K562 (cell line): ENCODE results near the gene ELF5. TPM values are rescaled to one million over a fixed set of nuclear protein-coding genes. Genes with fewer than 3 reads are reported as not detected.

Source experiments
- IRF1 ChIP-seq: sonication (generic); formaldehyde crosslinking; IDR thresholded peaks from 2 replicates; pipeline ENCODE4 v1.8.0; 2022; ENCODE audit warnings: missing genetic modification reagents, mild to moderate bottlenecking, borderline replicate concordance
- ZFP30 ChIP-seq: fragments of 250-450 bp; sonication (Bioruptor Pico); IDR thresholded peaks from 2 replicates; pipeline ENCODE4 v1.8.0; 2022; ENCODE audit warnings: moderate library complexity, mild to moderate bottlenecking, inconsistent platforms, borderline replicate concordance
- polyA plus RNA-seq, 8 experiments: library from polyadenylated mRNA; depleted of rRNA in 4 of 8; stranded (reverse) in 5 of 8; unstranded in 3 of 8; fragments of >200 nt; fragmentation: Nextera tagmentation in 2 of 8; fragmentation: Illumina TruSeq in 1 of 8; extraction: Ambion mirVana in 2 of 8; extraction: Trizol in 1 of 8; gene quantifications; 2 replicates each; pipeline versions ENCODE4 v1.2.1 to v1.2.3, GENCODE V29; 2011 to 2014; ENCODE audit warnings: inconsistent platforms in 1 of 8, missing spikeins in 1 of 8
- total RNA-seq, 7 experiments: library from RNA; depleted of rRNA in 6 of 7; stranded (reverse); fragments of >200 nt in 6 of 7; fragmentation: Illumina TruSeq in 2 of 7; extraction: Trizol in 2 of 7; gene quantifications; 2 replicates each; pipeline versions ENCODE4 v1.2.1 to v1.2.3, GENCODE V29; 2011 to 2021; ENCODE audit warnings: low replicate concordance in 1 of 7
- TF ChIP-seq, protein P1 (sequence below): fragments of 450-650 bp; IDR thresholded peaks from 2 replicates; pipeline ENCODE4 v1.6.1; 2016; ENCODE audit warnings: mild to moderate bottlenecking, moderate library complexity
- TF ChIP-seq, protein P2 (sequence below), 2 experiments: fragments of 450-650 bp; IDR thresholded peaks; 2 replicates each; pipeline ENCODE4 v1.6.1; 2016; ENCODE audit warnings: mild to moderate bottlenecking in 2 of 2, borderline replicate concordance in 1 of 2, low read depth in 1 of 2, moderate library complexity in 1 of 2

Gene ELF5
- total and polyA plus RNA-seq, 9 of the 15 experiments (the other 6 are each of a cell fraction or from before 2014, with no cell fraction given) = not detected

DNA sequence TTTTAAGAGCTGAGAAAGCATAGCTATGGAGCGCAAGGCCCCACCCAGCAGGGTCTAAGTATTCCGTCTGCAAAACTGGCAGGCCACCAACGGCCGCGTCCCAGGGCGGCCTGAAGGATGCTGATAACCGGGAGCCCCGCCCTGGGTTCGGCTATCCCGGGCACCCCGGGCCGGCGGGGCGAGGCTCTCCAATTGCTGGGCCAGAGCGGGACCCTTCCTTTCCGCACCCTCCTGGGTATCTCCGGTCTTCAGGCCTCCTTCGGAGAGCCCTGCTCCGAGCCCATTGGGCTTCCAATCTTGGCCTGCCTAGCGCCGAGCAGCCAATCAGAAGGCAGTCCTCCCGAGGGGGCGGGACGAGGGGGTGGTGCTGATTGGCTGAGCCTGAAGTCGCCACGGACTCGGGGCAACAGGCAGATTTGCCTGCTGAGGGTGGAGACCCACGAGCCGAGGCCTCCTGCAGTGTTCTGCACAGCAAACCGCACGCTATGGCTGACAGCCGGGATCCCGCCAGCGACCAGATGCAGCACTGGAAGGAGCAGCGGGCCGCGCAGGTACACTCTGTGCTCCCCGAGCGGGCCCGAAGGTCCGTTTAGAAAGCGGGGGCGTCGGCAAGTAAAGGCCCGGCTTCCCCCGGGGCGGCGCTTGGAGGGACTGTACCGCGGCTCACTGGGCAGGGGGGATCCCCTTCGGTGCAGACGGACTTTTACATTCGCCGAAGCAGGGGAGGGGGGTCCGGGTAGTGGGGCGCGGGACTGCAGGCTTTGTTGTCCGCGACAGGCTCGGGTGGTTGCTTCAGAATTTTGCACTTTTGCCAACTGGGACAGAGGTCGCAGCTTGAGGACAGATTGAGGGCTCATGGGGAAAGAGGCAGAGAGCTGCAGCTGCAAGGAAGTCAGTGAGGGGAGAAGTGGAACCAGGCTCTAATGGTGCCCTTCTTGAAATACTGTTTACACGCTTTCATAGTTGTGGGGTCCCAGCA is 74.8 kb downstream of the ELF5 start, which contains the start of gene CAT (continued):
- TF ChIP-seq, protein P1, sequence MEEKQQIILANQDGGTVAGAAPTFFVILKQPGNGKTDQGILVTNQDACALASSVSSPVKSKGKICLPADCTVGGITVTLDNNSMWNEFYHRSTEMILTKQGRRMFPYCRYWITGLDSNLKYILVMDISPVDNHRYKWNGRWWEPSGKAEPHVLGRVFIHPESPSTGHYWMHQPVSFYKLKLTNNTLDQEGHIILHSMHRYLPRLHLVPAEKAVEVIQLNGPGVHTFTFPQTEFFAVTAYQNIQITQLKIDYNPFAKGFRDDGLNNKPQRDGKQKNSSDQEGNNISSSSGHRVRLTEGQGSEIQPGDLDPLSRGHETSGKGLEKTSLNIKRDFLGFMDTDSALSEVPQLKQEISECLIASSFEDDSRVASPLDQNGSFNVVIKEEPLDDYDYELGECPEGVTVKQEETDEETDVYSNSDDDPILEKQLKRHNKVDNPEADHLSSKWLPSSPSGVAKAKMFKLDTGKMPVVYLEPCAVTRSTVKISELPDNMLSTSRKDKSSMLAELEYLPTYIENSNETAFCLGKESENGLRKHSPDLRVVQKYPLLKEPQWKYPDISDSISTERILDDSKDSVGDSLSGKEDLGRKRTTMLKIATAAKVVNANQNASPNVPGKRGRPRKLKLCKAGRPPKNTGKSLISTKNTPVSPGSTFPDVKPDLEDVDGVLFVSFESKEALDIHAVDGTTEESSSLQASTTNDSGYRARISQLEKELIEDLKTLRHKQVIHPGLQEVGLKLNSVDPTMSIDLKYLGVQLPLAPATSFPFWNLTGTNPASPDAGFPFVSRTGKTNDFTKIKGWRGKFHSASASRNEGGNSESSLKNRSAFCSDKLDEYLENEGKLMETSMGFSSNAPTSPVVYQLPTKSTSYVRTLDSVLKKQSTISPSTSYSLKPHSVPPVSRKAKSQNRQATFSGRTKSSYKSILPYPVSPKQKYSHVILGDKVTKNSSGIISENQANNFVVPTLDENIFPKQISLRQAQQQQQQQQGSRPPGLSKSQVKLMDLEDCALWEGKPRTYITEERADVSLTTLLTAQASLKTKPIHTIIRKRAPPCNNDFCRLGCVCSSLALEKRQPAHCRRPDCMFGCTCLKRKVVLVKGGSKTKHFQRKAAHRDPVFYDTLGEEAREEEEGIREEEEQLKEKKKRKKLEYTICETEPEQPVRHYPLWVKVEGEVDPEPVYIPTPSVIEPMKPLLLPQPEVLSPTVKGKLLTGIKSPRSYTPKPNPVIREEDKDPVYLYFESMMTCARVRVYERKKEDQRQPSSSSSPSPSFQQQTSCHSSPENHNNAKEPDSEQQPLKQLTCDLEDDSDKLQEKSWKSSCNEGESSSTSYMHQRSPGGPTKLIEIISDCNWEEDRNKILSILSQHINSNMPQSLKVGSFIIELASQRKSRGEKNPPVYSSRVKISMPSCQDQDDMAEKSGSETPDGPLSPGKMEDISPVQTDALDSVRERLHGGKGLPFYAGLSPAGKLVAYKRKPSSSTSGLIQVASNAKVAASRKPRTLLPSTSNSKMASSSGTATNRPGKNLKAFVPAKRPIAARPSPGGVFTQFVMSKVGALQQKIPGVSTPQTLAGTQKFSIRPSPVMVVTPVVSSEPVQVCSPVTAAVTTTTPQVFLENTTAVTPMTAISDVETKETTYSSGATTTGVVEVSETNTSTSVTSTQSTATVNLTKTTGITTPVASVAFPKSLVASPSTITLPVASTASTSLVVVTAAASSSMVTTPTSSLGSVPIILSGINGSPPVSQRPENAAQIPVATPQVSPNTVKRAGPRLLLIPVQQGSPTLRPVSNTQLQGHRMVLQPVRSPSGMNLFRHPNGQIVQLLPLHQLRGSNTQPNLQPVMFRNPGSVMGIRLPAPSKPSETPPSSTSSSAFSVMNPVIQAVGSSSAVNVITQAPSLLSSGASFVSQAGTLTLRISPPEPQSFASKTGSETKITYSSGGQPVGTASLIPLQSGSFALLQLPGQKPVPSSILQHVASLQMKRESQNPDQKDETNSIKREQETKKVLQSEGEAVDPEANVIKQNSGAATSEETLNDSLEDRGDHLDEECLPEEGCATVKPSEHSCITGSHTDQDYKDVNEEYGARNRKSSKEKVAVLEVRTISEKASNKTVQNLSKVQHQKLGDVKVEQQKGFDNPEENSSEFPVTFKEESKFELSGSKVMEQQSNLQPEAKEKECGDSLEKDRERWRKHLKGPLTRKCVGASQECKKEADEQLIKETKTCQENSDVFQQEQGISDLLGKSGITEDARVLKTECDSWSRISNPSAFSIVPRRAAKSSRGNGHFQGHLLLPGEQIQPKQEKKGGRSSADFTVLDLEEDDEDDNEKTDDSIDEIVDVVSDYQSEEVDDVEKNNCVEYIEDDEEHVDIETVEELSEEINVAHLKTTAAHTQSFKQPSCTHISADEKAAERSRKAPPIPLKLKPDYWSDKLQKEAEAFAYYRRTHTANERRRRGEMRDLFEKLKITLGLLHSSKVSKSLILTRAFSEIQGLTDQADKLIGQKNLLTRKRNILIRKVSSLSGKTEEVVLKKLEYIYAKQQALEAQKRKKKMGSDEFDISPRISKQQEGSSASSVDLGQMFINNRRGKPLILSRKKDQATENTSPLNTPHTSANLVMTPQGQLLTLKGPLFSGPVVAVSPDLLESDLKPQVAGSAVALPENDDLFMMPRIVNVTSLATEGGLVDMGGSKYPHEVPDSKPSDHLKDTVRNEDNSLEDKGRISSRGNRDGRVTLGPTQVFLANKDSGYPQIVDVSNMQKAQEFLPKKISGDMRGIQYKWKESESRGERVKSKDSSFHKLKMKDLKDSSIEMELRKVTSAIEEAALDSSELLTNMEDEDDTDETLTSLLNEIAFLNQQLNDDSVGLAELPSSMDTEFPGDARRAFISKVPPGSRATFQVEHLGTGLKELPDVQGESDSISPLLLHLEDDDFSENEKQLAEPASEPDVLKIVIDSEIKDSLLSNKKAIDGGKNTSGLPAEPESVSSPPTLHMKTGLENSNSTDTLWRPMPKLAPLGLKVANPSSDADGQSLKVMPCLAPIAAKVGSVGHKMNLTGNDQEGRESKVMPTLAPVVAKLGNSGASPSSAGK = peak; percentile 65
- TF ChIP-seq, protein P2, sequence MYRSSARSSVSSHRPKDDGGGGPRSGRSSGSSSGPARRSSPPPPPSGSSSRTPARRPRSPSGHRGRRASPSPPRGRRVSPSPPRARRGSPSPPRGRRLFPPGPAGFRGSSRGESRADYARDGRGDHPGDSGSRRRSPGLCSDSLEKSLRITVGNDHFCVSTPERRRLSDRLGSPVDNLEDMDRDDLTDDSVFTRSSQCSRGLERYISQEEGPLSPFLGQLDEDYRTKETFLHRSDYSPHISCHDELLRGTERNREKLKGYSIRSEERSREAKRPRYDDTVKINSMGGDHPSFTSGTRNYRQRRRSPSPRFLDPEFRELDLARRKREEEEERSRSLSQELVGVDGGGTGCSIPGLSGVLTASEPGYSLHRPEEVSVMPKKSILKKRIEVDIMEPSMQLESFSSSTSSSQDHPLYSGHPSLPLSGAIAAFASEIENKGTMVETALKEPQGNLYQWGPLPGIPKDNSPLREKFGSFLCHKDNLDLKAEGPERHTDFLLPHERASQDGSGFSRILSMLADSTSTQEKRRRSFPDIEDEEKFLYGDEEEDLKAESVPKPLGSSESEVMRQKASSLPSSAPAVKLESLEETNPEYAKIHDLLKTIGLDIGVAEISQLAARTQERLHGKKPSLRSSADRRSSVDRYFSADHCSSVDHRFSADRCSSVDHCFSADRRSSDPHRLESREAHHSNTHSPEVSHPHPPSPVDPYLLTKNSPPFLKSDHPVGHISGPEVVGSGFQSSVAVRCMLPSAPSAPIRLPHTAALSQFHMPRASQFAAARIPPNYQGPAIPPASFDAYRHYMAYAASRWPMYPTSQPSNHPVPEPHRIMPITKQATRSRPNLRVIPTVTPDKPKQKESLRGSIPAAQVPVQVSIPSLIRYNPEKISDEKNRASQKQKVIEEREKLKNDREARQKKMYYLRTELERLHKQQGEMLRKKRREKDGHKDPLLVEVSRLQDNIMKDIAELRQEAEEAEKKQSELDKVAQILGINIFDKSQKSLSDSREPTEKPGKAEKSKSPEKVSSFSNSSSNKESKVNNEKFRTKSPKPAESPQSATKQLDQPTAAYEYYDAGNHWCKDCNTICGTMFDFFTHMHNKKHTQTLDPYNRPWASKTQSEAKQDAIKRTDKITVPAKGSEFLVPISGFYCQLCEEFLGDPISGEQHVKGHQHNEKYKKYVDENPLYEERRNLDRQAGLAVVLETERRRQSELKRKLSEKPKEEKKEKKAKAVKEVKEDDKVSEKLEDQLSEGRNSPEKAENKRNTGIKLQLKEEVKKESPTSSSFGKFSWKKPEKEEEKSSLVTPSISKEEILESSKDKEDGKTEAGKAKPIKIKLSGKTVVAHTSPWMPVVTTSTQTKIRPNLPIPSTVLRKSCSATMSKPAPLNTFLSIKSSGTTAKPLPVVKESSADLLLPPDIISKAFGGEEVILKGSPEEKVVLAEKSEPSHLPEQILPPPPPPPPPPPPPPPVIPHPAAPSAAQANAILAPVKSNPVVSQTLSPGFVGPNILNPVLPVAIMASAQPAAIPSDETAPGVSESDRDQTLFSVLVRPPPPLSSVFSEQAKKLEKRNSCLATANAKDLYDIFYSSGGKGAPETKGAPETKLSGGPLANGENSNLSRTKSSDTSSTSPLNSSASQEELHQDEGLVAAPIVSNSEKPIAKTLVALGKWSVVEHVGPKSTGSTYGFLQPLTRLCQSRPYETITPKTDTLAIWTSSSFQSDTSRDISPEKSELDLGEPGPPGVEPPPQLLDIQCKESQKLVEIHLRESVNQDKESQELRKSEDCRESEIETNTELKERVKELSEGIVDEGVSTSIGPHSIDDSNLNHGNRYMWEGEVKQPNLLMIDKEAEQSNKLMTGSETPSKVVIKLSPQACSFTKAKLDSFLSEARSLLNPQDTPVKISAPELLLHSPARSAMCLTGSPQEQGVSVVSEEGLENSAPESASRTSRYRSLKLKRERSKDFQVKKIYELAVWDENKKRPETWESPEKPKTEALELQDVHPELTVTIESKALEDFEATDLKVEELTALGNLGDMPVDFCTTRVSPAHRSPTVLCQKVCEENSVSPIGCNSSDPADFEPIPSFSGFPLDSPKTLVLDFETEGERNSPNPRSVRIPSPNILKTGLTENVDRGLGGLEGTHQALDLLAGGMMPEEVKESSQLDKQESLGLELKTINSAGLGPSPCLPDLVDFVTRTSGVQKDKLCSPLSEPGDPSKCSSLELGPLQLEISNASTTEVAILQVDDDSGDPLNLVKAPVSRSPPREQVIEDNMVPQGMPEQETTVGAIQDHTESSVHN (IDR thresholded peaks at IDR 0.05; ENCODE audit: borderline replicate concordance in 1 of 2, low read depth in 1 of 2) = no peak
- TF ChIP-seq IRF1 (no peak), ZFP30 (CRISPR knock-in tag) (no peak)
